HG02798 (cell line): ENCODE data around the gene PTGR3.

Experiments used
- ATAC-seq: cut with Tn5 transposase; IDR thresholded peaks from one replicate; pipeline ENCODE4 v1.9.1; 2021; ENCODE audit warnings: mild to moderate bottlenecking; ENCODE audit not compliant: unreplicated experiment, poor library complexity

PTGR3 gene

GRCh38 chr18:75238100-75238499 is 29.2 kb upstream of the PTGR3 start:
- no peak for ATAC-seq

DNA sequence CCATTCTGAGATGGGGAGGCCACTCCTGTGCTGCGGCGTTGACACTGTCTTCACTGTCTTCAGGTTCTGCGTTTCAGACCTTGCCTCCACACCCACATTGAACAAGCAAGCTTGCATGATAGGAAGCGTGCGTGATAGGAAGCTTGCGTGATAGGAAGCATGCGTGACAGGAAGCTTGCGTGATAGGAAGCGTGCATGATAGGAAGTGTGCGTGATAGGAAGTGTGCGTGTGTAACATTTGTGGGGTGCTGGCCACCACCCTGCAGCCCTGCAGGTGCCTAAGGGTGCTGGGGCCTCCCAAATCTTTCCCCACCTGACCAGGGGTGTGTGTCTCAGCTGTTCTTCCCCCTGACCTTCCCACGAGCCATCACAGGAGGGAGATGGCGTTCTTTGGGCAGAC is 27.0 kb upstream of the PTGR3 start:
- no peak for ATAC-seq

DNA sequence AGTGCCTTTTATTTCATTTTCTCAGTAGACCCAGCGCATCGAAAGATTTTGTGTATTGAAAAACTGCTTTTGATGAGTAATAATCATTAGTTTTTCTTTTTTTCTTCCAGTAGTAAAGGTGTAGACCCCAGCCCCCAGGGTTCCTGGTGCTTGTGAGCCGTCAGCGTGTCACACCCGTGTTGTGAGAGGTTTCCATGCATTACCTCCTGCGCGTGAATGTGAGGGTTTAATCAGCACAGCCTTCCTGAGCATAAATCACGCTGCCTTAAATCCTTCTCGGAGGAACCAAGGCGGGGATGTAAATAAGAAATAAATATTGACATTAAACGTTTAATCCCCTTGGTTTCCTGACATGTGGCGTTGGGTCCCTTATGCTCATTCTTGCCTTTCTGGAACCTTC is 26.0 kb upstream of the PTGR3 start:
- no peak for ATAC-seq

GRCh38 chr18:75231053-75231406 is 22.1 kb upstream of the PTGR3 start:
- no peak for ATAC-seq

DNA sequence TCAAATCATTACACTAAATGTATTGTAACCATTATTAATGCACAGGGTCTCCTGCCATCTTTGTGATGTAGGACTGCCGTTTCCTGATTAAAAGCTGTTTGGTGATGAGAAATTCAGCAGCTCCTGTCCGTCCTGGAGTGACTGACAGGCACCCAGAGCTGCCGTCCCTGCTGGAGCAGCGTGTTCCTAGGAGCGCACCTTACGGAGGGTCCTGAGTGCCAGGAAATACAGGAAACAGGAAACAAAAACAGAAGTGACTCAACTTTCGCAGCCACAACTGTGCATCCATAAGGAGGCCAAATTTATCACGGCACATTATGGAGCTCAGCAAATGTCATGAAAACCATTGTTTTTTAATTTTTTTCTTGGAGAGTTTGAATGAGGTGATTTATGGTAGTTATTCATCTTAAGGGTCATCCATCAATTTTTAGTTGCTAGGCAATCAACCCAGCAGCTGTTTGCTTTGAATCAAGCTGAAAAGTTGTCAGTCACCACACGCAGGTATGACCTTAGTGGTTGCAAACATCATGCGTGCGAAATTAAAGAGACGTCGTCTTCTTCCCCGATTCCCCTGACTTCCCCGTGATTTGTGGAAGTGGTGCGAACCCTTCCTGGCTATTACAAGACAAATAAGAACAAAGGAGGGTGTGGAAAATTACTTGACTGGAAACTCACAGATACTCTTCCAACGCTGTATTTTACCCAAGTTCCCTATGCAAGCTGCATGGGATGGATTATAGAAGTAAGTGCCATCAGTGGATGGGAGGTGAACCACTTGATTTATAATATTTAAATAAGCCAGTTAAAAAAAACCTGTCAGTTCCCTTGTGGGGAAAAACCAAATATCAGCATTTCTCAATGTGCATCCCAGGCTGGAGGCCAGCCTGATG is 21.5 kb upstream of the PTGR3 start:
- ATAC-seq: no peak

DNA sequence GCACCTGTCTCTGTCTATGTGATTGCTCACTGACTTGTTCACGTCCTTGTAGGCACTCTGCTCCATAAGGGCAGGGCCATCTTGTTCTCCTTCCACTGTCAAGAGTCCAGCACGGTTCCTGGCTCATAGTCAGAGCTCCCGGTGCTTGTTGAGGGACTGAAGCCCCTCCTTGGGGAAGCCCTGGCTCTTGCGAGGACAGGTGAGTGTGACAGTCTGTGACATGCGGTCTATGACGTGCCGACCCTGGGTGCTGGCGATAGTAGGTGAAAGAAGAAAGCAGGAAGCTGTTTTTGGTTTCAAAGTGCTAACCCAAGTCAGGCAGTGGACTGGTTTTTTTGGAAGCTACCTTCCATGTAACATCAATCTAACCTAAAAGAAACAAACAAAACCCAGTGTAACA is 20.5 kb upstream of the PTGR3 start:
- no peak for ATAC-seq

GRCh38 chr18:75228967-75229366 is 20.0 kb upstream of the PTGR3 start:
- ATAC-seq: no peak

DNA sequence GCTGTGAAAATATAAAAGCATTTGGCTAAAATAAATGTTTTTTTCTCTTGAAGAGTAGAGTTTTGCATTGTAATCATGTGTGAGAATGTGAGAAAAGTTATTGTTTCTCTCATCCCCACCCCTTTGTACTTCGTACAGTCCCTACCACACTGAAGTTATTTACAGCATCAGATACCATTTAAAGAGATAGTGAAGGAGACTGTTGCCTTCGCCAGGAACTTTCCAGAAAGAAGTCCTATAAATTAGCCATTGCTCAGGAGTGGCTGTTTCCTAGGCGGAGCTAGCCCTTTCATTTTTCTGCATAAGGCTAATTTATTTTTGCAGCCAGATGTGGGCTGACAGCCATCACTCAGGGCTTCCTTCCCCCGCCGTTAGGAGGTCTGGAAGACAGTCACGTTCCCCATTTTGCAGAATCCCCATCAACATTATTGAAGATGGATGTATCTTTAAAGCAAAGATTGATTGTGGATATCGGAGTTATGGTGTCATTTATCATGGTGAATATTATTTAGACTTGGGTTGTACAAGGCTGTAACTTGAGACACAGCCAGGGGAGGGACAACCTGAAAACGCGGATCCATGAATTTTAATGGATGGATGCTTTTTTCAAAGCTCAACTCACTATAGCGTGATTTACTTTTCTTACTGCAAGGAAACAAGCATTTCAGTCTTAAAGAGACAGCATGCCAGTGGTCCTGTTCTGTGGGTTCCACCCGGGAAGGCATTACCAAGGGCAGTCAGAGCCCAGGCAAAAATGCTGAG is 18.8 kb upstream of the PTGR3 start:
- no peak for ATAC-seq

DNA sequence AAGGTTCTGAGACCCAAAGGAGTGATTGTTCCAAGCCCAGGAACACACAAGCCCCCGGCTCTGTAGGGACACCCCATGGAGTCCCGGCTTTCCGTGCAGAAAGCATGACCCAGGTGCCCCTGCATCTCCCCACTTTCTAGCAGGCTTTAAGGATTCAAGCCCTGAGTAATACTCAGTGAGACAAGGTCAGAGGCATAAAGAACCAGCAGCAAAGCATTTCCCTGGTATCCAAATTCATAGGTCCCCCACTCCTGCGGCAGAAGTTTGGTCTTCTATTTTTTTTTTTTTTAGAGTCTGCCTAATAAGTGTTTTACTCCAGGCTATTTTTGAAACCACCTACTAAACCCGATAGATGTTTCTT is 18.0 kb upstream of the PTGR3 start:
- no peak for ATAC-seq

DNA sequence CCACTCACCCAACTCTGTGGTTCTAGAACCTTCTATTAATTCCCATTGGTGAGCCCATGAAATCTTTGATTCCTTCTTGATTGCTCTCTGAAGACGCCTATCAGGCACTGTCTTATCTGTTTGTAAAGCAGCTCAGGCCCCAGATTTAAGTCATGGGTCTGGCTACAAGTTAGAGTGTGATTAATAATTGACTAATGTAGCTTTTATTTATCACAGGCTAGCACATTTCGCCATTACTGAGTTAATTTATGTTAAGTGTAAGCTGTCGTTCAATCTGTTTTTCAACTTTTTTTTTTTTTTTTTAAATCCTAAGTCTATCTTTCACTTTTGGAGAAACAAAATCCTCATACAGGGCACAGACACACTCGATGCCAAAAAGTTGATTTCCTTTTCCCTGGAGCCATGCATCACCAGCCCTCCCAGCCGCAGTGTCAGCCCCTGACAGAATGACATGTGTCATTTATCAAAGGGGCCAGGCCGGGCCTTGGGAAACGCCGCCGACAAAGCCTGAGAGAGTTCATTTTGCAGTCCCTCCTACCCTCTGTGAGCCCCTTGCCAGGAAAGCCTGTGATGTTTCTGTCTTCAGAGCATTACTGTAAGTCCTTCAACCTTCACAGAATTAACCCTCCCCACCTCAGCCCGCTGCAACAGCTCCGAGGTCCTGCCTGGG is 17.5 kb upstream of the PTGR3 start:
- no peak for ATAC-seq

GRCh38 chr18:75223687-75224347 is 14.9 kb upstream of the PTGR3 start:
- ATAC-seq: no peak

DNA sequence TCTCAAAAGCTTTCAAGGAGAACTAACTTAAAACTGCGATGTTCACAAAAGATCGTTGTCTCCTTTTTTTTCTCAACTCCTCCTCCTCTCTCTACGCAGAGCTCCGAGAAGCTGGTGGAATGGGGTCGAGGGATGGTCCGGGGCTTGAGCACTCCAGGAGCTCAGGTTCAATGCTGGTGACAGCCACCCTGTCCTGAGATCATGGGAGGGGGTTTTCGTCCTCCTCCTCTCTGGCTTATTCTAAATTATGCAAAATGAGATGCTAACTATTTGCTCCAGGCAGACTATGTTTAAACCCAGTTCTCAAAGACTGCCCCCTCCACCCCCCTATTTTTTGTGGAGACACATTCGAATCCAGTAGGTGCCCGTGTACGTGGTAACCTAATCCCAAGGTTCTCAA is 13.5 kb upstream of the PTGR3 start:
- ATAC-seq: no peak

DNA sequence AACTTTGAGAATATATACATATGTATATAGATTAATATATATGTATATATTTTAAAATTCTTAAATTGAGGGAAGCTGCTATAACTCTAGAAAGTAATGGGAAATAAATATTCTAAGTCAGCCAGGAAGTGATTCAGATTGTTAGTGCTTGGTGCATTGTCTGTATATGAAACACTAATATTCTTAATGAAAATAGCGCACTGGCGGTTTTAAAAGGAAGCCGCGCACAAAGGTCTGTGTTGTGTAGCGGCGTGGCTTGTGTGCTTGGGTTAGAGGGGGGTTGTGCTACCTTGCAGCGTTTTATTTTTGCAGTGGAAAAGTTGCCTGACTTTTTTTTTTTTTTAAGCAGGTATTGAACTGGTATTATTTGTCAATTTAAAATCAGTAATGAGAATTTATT is 13.0 kb upstream of the PTGR3 start:
- no peak for ATAC-seq

DNA sequence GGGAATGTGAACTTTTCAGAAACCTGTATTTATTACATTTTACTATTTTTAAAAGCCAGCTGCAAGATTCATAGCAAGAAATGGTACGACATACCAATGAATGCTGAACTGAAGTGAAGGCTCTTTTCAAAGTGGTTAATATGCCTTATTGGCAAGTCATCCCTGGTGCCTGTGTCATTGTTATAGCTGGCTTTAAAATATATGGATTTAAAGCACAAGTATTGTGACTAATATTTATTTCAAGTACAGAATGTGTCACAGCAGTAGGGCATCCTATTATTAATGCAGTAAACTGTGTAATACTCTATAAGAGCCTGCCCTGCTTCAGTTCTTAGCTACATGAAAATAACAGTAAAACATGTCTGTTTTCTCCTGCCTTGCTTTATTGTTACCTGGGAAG is 12.5 kb upstream of the PTGR3 start:
- ATAC-seq: no peak

- ATAC-seq: no peak
These were observed 11.8 kb upstream of the PTGR3 start for GRCh38 chr18:75220551-75221355.

- no peak for ATAC-seq
These were observed 10.9 kb upstream of the PTGR3 start for GRCh38 chr18:75219745-75220375.

GRCh38 chr18:75218065-75218923 is 9.4 kb upstream of the PTGR3 start:
- ATAC-seq: no peak

DNA sequence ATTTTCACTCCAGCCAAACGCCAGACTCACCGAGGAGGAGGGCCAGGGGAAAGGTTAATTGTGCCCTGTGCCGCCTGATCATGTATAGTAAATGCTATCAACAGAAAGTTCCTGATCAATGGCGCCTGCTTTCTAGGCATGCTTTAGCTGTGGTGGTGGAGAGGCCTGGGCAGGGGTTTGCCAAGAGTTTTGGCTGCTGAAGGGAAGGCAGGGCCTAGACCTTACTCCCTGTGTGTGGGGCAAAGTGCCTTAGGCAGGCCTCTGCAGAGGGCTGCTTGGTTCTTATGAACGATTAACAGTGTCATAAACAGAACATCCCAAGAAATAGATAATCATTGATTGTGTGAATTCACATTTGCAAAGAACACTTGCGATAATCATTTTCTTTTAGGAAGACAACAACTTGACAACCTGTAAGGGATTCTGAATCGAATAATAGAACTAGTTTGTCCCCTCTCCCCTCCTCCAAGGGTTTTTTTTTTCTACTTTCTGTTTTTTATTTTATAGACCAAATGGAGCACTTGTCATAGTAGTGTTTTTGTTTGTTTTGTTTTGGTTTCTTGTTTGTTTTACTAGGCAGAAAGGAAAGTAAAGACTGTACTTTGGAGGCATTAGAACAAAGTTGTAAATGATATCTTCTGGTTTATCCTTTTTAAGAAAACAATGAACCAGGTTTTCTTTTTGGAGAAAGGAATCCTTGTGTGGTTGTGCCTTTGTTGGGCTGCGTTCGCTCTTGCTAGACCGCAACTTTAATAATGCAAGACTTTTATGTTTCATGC is 8.2 kb upstream of the PTGR3 start:
- ATAC-seq: no peak
